ENCODE measurements around the gene RBMS3.

The RBMS3 gene

GRCh38 chr3:29922992-29923746 lies 642.3 kb downstream of the RBMS3 start:
- no peak for DNase-seq

- DNase-seq = no peak
Measured at GRCh38 chr3:29924783-29925561, 644.1 kb downstream of the RBMS3 start.

GRCh38 chr3:29926378-29926777 lies 645.5 kb downstream of the RBMS3 start:
- DNase-seq = no peak

- no peak for DNase-seq
Measured at GRCh38 chr3:29932696-29933325, 651.9 kb downstream of the RBMS3 start.

- DNase-seq = no peak
Measured at GRCh38 chr3:29933802-29934490, 653.1 kb downstream of the RBMS3 start.

GRCh38 chr3:29934751-29935150 lies 653.9 kb downstream of the RBMS3 start:
- DNase-seq = no peak

GRCh38 chr3:29936054-29936453 lies 655.2 kb downstream of the RBMS3 start:
- no peak for DNase-seq

GRCh38 chr3:29936766-29937165 lies 655.9 kb downstream of the RBMS3 start:
- DNase-seq = no peak

- no peak for DNase-seq
Measured at GRCh38 chr3:29937185-29937584, 656.3 kb downstream of the RBMS3 start.

GRCh38 chr3:29940759-29941323 lies 660.0 kb downstream of the RBMS3 start:
- no peak for DNase-seq

GRCh38 chr3:29942297-29942696 lies 661.4 kb downstream of the RBMS3 start:
- DNase-seq = no peak

GRCh38 chr3:29949131-29949530 lies 668.3 kb downstream of the RBMS3 start:
- DNase-seq = no peak

GRCh38 chr3:29949940-29950616 lies 669.2 kb downstream of the RBMS3 start:
- no peak for DNase-seq

GRCh38 chr3:29952431-29952830 lies 671.6 kb downstream of the RBMS3 start:
- DNase-seq = no peak

GRCh38 chr3:29955413-29955812 lies 674.5 kb downstream of the RBMS3 start:
- no peak for DNase-seq

- DNase-seq = no peak
Measured at GRCh38 chr3:29958816-29959215, 677.9 kb downstream of the RBMS3 start.

- no peak for DNase-seq
Measured at GRCh38 chr3:29971895-29972294, 691.0 kb downstream of the RBMS3 start.

- DNase-seq = no peak
Measured at GRCh38 chr3:29972320-29972993, 691.6 kb downstream of the RBMS3 start.

- DNase-seq = no peak
Measured at GRCh38 chr3:29973763-29974162, 692.9 kb downstream of the RBMS3 start.

- DNase-seq = no peak
Measured at GRCh38 chr3:29976871-29977270, 696.0 kb downstream of the RBMS3 start.

- no peak for DNase-seq
Measured at GRCh38 chr3:29977360-29977759, 696.5 kb downstream of the RBMS3 start.

GRCh38 chr3:29978036-29978435 lies 697.2 kb downstream of the RBMS3 start:
- DNase-seq = no peak

Measured in activated naive CD4-positive, alpha-beta T cell (primary cell).